ENCODE measurements around the gene PARD3B.

DNA sequence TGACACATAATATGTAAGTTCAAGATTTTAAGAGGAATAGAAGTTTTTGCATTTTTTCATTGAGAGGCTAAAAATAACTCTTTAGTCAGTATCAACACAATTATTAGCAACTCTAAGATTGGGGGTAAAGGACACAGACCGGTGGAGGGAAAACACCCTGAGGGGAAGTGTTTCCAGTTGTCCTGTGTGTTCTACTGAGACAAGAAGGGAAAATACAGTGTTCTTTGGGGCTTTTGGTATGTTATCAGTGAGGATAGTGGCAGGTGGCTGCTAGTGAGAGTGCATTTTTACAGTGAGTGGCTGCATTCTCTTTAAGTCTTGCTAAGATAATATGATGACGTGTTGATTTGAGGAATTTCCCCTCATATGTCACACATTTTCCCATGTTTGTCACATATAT, 507.5 kb downstream of the PARD3B start:
- TF ChIP-seq EZH2 (IDR thresholded peaks at IDR 0.05; ENCODE audit: borderline replicate concordance, low read depth, low read length, severe bottlenecking): no peak
- TF ChIP-seq, protein P1, sequence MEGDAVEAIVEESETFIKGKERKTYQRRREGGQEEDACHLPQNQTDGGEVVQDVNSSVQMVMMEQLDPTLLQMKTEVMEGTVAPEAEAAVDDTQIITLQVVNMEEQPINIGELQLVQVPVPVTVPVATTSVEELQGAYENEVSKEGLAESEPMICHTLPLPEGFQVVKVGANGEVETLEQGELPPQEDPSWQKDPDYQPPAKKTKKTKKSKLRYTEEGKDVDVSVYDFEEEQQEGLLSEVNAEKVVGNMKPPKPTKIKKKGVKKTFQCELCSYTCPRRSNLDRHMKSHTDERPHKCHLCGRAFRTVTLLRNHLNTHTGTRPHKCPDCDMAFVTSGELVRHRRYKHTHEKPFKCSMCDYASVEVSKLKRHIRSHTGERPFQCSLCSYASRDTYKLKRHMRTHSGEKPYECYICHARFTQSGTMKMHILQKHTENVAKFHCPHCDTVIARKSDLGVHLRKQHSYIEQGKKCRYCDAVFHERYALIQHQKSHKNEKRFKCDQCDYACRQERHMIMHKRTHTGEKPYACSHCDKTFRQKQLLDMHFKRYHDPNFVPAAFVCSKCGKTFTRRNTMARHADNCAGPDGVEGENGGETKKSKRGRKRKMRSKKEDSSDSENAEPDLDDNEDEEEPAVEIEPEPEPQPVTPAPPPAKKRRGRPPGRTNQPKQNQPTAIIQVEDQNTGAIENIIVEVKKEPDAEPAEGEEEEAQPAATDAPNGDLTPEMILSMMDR (IDR thresholded peaks at IDR 0.05; ENCODE audit: borderline replicate concordance, extremely low read depth, low read length, poor library complexity, severe bottlenecking): no peak

Measured in DND-41 (cell line).